ENCODE results near the gene CHAD. TPM values are rescaled to one million over a fixed set of nuclear protein-coding genes. Genes with fewer than 3 reads are reported as not detected.

The CHAD gene
- total and polyA plus RNA-seq, 2 of the 13 experiments (the other 11 are each of a cell fraction or from before 2014, with no cell fraction given) = 1.4 TPM; not detected in 1

GRCh38 chr17:50517504-50518383 lies 49.1 kb upstream of the CHAD start (continued):
- 0 out of 2 replicates have a peak, but pooled peaks have one; percentile 46 for TF ChIP-seq ZBTB4 (CRISPR knock-in tag; IDR thresholded peaks at IDR 0.05; ENCODE audit: borderline replicate concordance)
- TF ChIP-seq, protein P1, sequence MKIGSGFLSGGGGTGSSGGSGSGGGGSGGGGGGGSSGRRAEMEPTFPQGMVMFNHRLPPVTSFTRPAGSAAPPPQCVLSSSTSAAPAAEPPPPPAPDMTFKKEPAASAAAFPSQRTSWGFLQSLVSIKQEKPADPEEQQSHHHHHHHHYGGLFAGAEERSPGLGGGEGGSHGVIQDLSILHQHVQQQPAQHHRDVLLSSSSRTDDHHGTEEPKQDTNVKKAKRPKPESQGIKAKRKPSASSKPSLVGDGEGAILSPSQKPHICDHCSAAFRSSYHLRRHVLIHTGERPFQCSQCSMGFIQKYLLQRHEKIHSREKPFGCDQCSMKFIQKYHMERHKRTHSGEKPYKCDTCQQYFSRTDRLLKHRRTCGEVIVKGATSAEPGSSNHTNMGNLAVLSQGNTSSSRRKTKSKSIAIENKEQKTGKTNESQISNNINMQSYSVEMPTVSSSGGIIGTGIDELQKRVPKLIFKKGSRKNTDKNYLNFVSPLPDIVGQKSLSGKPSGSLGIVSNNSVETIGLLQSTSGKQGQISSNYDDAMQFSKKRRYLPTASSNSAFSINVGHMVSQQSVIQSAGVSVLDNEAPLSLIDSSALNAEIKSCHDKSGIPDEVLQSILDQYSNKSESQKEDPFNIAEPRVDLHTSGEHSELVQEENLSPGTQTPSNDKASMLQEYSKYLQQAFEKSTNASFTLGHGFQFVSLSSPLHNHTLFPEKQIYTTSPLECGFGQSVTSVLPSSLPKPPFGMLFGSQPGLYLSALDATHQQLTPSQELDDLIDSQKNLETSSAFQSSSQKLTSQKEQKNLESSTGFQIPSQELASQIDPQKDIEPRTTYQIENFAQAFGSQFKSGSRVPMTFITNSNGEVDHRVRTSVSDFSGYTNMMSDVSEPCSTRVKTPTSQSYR (CRISPR knock-in tag; IDR thresholded peaks at IDR 0.05; ENCODE audit: borderline replicate concordance) = peak; percentile 22; the same call in 1 of the 2 replicates
- no peak for TF ChIP-seq E2F2 (CRISPR knock-in tag; IDR thresholded peaks at IDR 0.05; ENCODE audit: borderline replicate concordance)
- TF ChIP-seq ARID2 (CRISPR knock-in tag; IDR thresholded peaks at IDR 0.05; ENCODE audit: borderline replicate concordance) = peak; percentile 83; the same call in 1 of the 2 replicates
- TF ChIP-seq TBX2 (CRISPR knock-in tag; IDR thresholded peaks at IDR 0.05; ENCODE audit: borderline replicate concordance) = peak; percentile 45; the same call in 1 of the 2 replicates
- peak in 1 of 2 experiments; percentile 59; a peak in 1 of 4 replicates for TF ChIP-seq POLR2A (IDR thresholded peaks at IDR 0.05; ENCODE audit: insufficient read depth in 1 of 2, low read depth in 2 of 2, low read length in 2 of 2)
- TF ChIP-seq, protein P2, sequence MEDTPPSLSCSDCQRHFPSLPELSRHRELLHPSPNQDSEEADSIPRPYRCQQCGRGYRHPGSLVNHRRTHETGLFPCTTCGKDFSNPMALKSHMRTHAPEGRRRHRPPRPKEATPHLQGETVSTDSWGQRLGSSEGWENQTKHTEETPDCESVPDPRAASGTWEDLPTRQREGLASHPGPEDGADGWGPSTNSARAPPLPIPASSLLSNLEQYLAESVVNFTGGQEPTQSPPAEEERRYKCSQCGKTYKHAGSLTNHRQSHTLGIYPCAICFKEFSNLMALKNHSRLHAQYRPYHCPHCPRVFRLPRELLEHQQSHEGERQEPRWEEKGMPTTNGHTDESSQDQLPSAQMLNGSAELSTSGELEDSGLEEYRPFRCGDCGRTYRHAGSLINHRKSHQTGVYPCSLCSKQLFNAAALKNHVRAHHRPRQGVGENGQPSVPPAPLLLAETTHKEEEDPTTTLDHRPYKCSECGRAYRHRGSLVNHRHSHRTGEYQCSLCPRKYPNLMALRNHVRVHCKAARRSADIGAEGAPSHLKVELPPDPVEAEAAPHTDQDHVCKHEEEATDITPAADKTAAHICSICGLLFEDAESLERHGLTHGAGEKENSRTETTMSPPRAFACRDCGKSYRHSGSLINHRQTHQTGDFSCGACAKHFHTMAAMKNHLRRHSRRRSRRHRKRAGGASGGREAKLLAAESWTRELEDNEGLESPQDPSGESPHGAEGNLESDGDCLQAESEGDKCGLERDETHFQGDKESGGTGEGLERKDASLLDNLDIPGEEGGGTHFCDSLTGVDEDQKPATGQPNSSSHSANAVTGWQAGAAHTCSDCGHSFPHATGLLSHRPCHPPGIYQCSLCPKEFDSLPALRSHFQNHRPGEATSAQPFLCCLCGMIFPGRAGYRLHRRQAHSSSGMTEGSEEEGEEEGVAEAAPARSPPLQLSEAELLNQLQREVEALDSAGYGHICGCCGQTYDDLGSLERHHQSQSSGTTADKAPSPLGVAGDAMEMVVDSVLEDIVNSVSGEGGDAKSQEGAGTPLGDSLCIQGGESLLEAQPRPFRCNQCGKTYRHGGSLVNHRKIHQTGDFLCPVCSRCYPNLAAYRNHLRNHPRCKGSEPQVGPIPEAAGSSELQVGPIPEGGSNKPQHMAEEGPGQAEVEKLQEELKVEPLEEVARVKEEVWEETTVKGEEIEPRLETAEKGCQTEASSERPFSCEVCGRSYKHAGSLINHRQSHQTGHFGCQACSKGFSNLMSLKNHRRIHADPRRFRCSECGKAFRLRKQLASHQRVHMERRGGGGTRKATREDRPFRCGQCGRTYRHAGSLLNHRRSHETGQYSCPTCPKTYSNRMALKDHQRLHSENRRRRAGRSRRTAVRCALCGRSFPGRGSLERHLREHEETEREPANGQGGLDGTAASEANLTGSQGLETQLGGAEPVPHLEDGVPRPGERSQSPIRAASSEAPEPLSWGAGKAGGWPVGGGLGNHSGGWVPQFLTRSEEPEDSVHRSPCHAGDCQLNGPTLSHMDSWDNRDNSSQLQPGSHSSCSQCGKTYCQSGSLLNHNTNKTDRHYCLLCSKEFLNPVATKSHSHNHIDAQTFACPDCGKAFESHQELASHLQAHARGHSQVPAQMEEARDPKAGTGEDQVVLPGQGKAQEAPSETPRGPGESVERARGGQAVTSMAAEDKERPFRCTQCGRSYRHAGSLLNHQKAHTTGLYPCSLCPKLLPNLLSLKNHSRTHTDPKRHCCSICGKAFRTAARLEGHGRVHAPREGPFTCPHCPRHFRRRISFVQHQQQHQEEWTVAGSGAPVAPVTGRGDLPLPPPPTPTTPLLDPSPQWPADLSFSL (CRISPR knock-in tag; IDR thresholded peaks at IDR 0.05) = peak; percentile 27; the same call in 1 of the 2 replicates
- TF ChIP-seq SAP130 (CRISPR knock-in tag; IDR thresholded peaks at IDR 0.05; ENCODE audit: low read depth) = 0 out of 2 replicates have a peak, but pooled peaks have one; percentile 4
- peak; percentile 71; the same call in 1 of the 2 replicates for TF ChIP-seq SMAD1 (CRISPR knock-in tag; IDR thresholded peaks at IDR 0.05; ENCODE audit: borderline replicate concordance, low read depth)
- TF ChIP-seq ZBTB33 (CRISPR knock-in tag; IDR thresholded peaks at IDR 0.05) = 0 out of 2 replicates have a peak, but pooled peaks have one; percentile 12
